Measurements from ENCODE around the gene STRN. TPM values are rescaled to one million over a fixed set of nuclear protein-coding genes. Genes with fewer than 3 reads are reported as not detected.

STRN gene
- total and polyA plus RNA-seq, 9 of the 15 experiments (the other 6 are each of a cell fraction or from before 2014, with no cell fraction given) = 1.3 to 31.2 (median 20.0) TPM

GRCh38 chr2:36960773-36961172 lies 5.6 kb downstream of the STRN start:
- POLR2A ChIA-PET = interaction anchor here (1.6 kb wide), 1 partner anchor 10 kb away, joined by 4 read pairs; no protein-coding TSS in a partner anchor
- H3K27ac ChIP-seq (ENCODE audit: extremely low read depth, low read depth, low read length) = no peak overlapping the region
- CTCF ChIA-PET (ENCODE audit: low intra/inter-chr PET ratio) = no interaction called here
- no peaks in the 10 kb centered on the region for H3K27me3 ChIP-seq (ENCODE audit: control insufficient read depth in 2 of 2, insufficient read depth in 2 of 2, low read length in 2 of 2)
- peaks cover 90% of the 10 kb centered on the region for H3K79me2 ChIP-seq (ENCODE audit: control insufficient read depth, insufficient read depth, low read length)
- H3K9me3 ChIP-seq (replicated peaks; ENCODE audit: control insufficient read depth, insufficient read depth, low read depth, low read length) = no peaks in the 10 kb centered on the region
- ATAC-seq (no peak), DNase-seq (ENCODE audit: extremely low read depth in 1 of 4, low spot score in 3 of 4) (no peak), FAIRE-seq (no peak)
- H3K9me1 ChIP-seq (ENCODE audit: control insufficient read depth, insufficient read depth, low read length) = no peaks in the 10 kb centered on the region
- no TSS peak for BruUV-seq (replicated peaks)
- in situ Hi-C loops (cut with MboI) = no loop called here
- peaks cover 3 to 7% of the 10 kb centered on the region in 2 experiments; a peak in 3 of 5 replicates for H3K4me1 ChIP-seq (replicated peaks in 1 of 2; ENCODE audit: control insufficient read depth in 2 of 2, insufficient read depth in 2 of 2, low read length in 2 of 2)
- peak overlapping the region in 1 of 2 experiments; percentile 66; a peak in 1 of 4 replicates for H3K9ac ChIP-seq (ENCODE audit: insufficient read depth in 1 of 2, low read depth in 2 of 2, low read length in 2 of 2)
- 0 out of 2 replicates have a peak, but pooled peaks have one; percentile 5 for TF ChIP-seq FOSL1 (tag; conservative IDR thresholded peaks at IDR 0.05)
- no peak for TF ChIP-seq SRSF3 (IDR thresholded peaks at IDR 0.05; ENCODE audit: insufficient read depth, low read length)
- peaks cover 19% of the 10 kb centered on the region for H3K36me3 ChIP-seq (ENCODE audit: control insufficient read depth, insufficient read depth, low read length)
- H2AFZ ChIP-seq (ENCODE audit: low read depth, low read length) = no peak overlapping the region
- WGBS (ENCODE audit: insufficient coverage, low coverage, missing lambda C conversion rate) = 91% methylated on average over 4 of the region's 5 CpGs
- intact Hi-C loops (cut with micrococcal nuclease) = no loop called here
- H4K20me1 ChIP-seq (replicated peaks; ENCODE audit: control insufficient read depth, insufficient read depth, low read length) = no peaks in the 10 kb centered on the region
- H3K4me3 ChIP-seq = no peak overlapping the region
- H3K4me2 ChIP-seq (ENCODE audit: insufficient read depth, low read length) = no peak overlapping the region

- H3K36me3 ChIP-seq (ENCODE audit: control insufficient read depth, insufficient read depth, low read length) = peaks cover 19% of the 10 kb centered on the region
- POLR2A ChIA-PET = no interaction called here
- H3K4me2 ChIP-seq (ENCODE audit: insufficient read depth, low read length) = no peak overlapping the region
- no TSS peak for BruUV-seq (replicated peaks)
- in situ Hi-C loops (cut with MboI) (no loop called here), intact Hi-C loops (cut with micrococcal nuclease) (no loop called here)
- CTCF ChIA-PET (ENCODE audit: low intra/inter-chr PET ratio) = no interaction called here
- 67% methylated on average over 2 of the region's 2 CpGs for WGBS (ENCODE audit: insufficient coverage, low coverage, missing lambda C conversion rate)
- no peak overlapping the region for H3K9ac ChIP-seq (ENCODE audit: insufficient read depth in 1 of 2, low read depth in 2 of 2, low read length in 2 of 2)
- no peak overlapping the region for H2AFZ ChIP-seq (ENCODE audit: low read depth, low read length)
- FAIRE-seq (no peak), DNase-seq (ENCODE audit: extremely low read depth in 1 of 4, low spot score in 3 of 4) (peak in 2 of 4 experiments; percentile 8 to 23), ATAC-seq (peak; percentile 69)
- H3K79me2 ChIP-seq (ENCODE audit: control insufficient read depth, insufficient read depth, low read length) = peaks cover 89% of the 10 kb centered on the region
- peaks cover 3 to 7% of the 10 kb centered on the region in 2 experiments; a peak in 3 of 5 replicates for H3K4me1 ChIP-seq (replicated peaks in 1 of 2; ENCODE audit: control insufficient read depth in 2 of 2, insufficient read depth in 2 of 2, low read length in 2 of 2)
- H3K4me3 ChIP-seq = no peak overlapping the region
- H3K27me3 ChIP-seq (ENCODE audit: control insufficient read depth in 2 of 2, insufficient read depth in 2 of 2, low read length in 2 of 2) = no peaks in the 10 kb centered on the region
- H4K20me1 ChIP-seq (replicated peaks; ENCODE audit: control insufficient read depth, insufficient read depth, low read length) = no peaks in the 10 kb centered on the region
- no peaks in the 10 kb centered on the region for H3K9me3 ChIP-seq (replicated peaks; ENCODE audit: control insufficient read depth, insufficient read depth, low read depth, low read length)
- no peaks in the 10 kb centered on the region for H3K9me1 ChIP-seq (ENCODE audit: control insufficient read depth, insufficient read depth, low read length)
- TF ChIP-seq RBM15 (IDR thresholded peaks at IDR 0.05; ENCODE audit: insufficient read depth, low read length) = no peak
- TF ChIP-seq LCOR (CRISPR knock-in tag; IDR thresholded peaks at IDR 0.05) = no peak
- TF ChIP-seq TAF9B (IDR thresholded peaks at IDR 0.05; ENCODE audit: partially characterized antibody) = no peak
- no peak for TF ChIP-seq KAT2B (IDR thresholded peaks at IDR 0.05; ENCODE audit: low read depth, low read length)
- H3K27ac ChIP-seq (ENCODE audit: extremely low read depth, low read depth, low read length) = no peak overlapping the region
Observed at GRCh38 chr2:36960005-36960675, 6.2 kb downstream of the STRN start.

Data from K562 (cell line).